Inflammatory macrophage treated with lipopolysaccharide for 1 hour (primary cell): Measurements from ENCODE around the gene CR1L.
A peak's percentile ranks its signal among the peaks of the same experiment; 100 is the strongest.
"Not testable (repeated sequence)": the region's sequence is repeated elsewhere in the genome, so short reads cannot be mapped to it uniquely, and the experiment has no call there.

Experiments
- DNase-seq, 2 donors: peaks; one replicate each; pipeline ENCODE4 v3.0.0-alpha.2; 2020 to 2022

Gene CR1L

GRCh38 chr1:207747627-207748492, 102.9 kb downstream of the CR1L start:
- DNase-seq, result no peak

DNA sequence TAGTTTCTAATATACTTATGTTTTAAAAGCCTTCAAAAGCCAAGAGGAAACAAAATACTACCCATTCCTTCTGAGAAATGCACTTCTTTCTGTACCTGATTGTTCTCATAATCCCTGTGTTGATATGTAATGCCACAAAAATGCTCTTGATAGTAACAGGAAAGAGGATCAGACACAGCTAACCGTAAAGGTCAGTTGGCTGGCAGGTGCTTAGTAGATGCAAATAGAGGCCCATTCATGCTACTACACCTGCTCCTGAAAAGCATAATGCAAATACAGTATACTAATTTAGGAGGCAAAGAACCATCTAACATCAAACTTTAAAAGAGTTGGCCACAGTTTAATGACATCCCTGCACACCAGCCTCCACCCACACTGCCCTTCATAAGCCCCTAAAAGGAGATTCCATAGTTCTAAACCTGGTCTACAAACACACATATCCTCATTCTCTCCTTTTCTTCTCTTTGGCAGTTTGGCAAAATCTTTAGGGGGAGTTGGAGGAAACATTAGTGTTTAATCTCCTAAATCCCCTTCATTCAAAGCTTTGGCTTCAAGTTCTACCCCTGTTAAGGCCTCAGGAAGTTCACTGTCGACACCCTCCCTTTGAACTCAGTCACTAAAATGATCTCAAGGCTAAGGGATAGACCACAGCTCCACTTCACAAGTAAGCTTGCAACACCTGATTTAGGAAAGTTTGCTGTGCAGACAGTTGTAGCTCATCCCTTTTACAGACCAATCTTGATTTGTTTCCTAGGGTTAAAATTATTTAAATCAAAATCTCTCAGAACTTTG, 104.0 kb downstream of the CR1L start:
- DNase-seq, result no peak

DNA sequence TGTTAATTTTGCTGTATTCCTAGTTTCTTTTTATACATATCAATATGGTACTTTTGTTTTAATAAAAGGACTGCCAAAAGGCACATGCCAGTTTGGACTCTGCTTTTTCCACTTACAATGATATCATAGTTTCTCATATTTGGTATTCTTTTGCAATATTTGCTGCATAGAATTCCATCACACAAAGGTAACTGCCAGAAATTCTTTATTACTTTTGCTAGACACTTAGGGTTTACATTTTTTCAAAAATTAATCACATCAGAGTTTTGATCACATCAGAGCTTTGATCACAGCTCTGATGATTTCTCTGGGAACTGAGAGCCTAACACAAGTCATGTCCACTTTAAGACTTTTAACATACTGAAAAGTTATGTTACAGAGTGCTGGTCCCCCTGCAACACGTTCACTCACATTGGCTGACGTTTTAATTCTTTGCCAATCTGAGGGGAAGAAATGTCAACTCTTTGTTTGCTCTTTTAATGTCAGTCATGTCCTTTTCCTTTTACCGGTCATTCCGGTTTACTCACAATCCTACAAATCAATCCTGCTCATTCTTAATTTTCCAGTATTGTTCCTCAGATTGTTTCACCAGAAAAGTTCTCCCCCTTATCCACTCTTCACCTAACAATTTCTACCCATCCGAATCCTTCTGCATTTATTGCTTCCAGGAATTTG, 105.8 kb downstream of the CR1L start:
- no peak for DNase-seq

DNA sequence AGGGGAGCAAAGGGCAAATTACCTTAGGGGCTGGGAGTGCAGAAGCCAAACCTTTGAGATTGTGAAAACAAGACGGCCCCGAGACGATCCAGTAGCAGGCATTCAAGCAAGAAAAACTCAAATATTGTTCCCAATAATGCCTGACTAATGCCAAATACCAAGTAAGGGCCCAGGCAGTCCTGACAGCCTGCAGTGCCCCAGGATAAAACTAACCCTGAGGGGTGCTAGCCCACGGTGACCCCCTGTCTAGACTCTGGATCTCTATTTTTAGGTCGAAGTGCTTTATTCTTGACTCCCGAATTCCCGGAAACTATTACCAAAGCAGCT, 106.5 kb downstream of the CR1L start:
- not testable (repeated sequence) for DNase-seq

- DNase-seq, result peak; percentile 98
Measured at GRCh38 chr1:207751790-207752455, 107.0 kb downstream of the CR1L start, which contains the start of gene CD46. CD46 (plus strand) TSS chr1:207752054; CDS start chr1:207752213, 159 bp downstream.

GRCh38 chr1:207752456-207752998, 107.6 kb downstream of the CR1L start:
- peak in 1 of 2 donors; percentile 30 for DNase-seq

GRCh38 chr1:207753611-207754010, 108.7 kb downstream of the CR1L start:
- no peak for DNase-seq

DNA sequence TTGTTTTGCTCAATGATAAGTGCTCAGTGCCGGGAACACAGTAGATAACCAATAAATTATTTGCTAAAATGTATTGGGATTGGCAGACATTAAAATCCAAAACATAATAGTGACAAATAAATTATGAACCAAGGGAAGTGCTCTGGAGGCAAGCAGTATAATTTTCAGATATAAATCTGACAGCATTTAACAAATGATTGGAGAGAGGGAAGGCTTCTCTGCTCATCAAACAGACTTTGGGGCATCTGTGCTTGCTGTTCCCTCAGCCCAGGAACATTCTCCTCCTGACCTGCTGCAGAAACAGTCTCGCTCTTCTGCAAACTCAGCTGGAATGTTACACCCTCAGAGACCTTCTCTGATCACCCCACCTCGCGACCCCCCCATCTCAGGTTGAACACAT, 109.1 kb downstream of the CR1L start:
- no peak for DNase-seq

- peak; percentile 38 to 39 for DNase-seq
Measured at GRCh38 chr1:207754974-207755700, 110.2 kb downstream of the CR1L start.

- DNase-seq, result no peak
Measured at GRCh38 chr1:207755846-207756693, 111.1 kb downstream of the CR1L start.

DNA sequence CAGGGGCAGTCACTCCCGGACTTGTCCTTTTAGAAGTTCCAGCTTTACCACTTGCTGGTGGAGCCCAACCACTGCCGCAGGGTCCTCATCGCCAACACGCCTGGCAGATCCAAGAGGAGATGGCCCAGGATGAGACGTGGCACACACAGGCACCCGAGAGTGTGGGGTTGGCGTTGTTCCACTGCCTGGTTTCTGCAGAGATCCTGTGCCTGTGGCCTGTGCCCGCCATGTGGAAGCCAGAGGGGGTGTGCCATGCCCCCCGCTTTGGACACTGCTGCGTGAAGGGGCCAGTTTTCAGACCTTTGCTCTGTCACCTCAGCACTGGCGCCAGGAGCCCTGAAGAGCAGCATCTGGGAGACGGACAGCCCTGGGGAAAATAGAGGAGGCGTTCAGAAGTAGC, 117.7 kb downstream of the CR1L start:
- DNase-seq, result no peak

DNA sequence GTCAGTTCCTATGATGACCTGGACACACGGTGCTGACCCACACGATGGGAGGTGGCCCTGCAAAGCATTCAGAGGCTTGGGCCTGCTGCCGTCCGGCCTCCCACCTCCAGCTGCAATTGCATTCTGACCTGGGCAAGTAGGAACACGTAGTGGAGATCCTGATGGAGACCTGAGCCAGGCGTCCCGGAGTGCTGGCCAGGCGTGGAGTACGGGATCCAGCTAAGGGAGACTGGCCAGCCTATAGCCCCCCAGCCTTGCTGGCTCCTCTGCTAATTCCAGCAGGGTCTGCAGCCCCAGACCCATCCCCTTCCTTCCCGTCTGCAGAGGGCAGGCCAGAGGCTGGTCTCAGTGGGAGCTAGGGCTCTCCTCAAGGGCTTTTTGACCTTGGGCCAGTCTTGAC, 118.2 kb downstream of the CR1L start:
- DNase-seq, result no peak

- DNase-seq, result no peak
Measured at GRCh38 chr1:207763972-207764371, 119.0 kb downstream of the CR1L start.

DNA sequence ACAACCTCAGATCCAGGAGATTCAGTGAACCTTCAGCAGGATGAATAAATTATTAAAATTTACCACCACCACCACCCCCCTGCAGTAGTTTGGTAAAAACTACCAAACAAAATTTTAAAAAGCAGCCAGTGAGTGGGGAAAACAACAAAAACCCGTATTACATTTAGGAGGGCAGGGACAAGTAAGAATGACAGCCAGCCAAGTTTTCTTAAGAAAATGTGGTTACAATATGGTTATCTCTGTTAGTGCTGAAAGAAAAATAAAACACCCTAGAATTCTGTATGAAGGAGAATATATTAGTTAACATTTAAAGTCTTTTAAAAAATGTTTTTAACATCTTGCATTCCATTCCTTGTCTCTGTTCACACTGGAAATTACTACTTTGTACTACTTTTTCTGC, 121.6 kb downstream of the CR1L start:
- DNase-seq, result no peak

- not testable (repeated sequence) for DNase-seq
Measured at GRCh38 chr1:207770514-207770913, 125.6 kb downstream of the CR1L start.
